Prostate gland (tissue), 2 donors: ENCODE data around the gene PIGN. TPM values are rescaled to one million over a fixed set of nuclear protein-coding genes. Genes with fewer than 3 reads are reported as not detected.

ENCODE experiments used
- DNase-seq: peaks from one replicate; pipeline ENCODE4 v3.0.0-alpha.2; 2019; ENCODE audit warnings: low spot score
- H3K27ac ChIP-seq, 2 donors: fragments of 200-600 bp; sonication (generic); 2 replicates each; pipeline ENCODE4 v1.5.1; 2017 to 2019
- H3K27me3 ChIP-seq: fragments of 200-600 bp; sonication (generic); replicated peaks from 2 replicates; pipeline ENCODE4 v1.5.1; 2019; ENCODE audit not compliant: insufficient read depth
- H3K36me3 ChIP-seq, 2 donors: fragments of 200-600 bp; sonication (generic); 1 replicate in 1 of 2; 2 replicates in 1 of 2; pipeline versions ENCODE4 v1.5.1 to v1.8.1; 2017 to 2019
- H3K4me1 ChIP-seq: fragments of 200-600 bp; sonication (generic); replicated peaks from 2 replicates; pipeline ENCODE4 v1.5.1; 2019
- H3K4me3 ChIP-seq, 2 donors: fragments of 200-600 bp; sonication (generic); 2 replicates each; pipeline ENCODE4 v1.5.1; 2017 to 2019
- H3K9me3 ChIP-seq: fragments of 200-600 bp; sonication (generic); 2 replicates; pipeline ENCODE4 v1.5.1; 2017
- POLR2A ChIP-seq: fragments of 450-650 bp; IDR thresholded peaks from one replicate; pipeline ENCODE4 v1.6.1; 2016; ENCODE audit warnings: antibody characterized with exemption, mild to moderate bottlenecking
- POLR2AphosphoS5 ChIP-seq: sonication (generic); formaldehyde crosslinking; IDR thresholded peaks from one replicate; pipeline ENCODE4 v1.6.1; 2017; ENCODE audit warnings: antibody characterized with exemption
- WGBS: methylation state at CpG from one replicate; pipeline ENCODE4 v1.1.5; 2018; 5-methylcytosine and 5-hydroxymethylcytosine counted together
- intact Hi-C: fragments of 100-400 bp; cut with DNase I; formaldehyde crosslinking; loops from one replicate; pipeline ENCODE4 v1.14.2; 2022
- total RNA-seq, 2 donors: library from RNA; depleted of rRNA; stranded (reverse); fragments of >200 nt; gene quantifications; one replicate each; pipeline ENCODE4 v1.1.0, GENCODE V29; 2016
- TF ChIP-seq, protein P1 (sequence below), 4 experiments: fragments of 200-600 bp in 2 of 4; fragments of 450-650 bp in 2 of 4; sonication (generic) in 2 of 4; IDR thresholded peaks; 1 replicate in 3 of 4; 2 replicates in 1 of 4; pipeline ENCODE4 v1.5.1; 2016 to 2019; ENCODE audit warnings: antibody characterized with exemption in 4 of 4, mild to moderate bottlenecking in 2 of 4, moderate library complexity in 2 of 4

PIGN gene
- total RNA-seq, 2 donors from 2014 or later: 30.3 to 39.6 TPM

- intact Hi-C loops: no loop called here
- DNase-seq: no peak
- WGBS: 91% methylated on average over 1 of the region's 1 CpG
- H3K36me3 ChIP-seq: no peaks in the 10 kb centered on the region
- TF ChIP-seq POLR2AphosphoS5 (no peak), POLR2A (no peak)
- TF ChIP-seq, protein P1, sequence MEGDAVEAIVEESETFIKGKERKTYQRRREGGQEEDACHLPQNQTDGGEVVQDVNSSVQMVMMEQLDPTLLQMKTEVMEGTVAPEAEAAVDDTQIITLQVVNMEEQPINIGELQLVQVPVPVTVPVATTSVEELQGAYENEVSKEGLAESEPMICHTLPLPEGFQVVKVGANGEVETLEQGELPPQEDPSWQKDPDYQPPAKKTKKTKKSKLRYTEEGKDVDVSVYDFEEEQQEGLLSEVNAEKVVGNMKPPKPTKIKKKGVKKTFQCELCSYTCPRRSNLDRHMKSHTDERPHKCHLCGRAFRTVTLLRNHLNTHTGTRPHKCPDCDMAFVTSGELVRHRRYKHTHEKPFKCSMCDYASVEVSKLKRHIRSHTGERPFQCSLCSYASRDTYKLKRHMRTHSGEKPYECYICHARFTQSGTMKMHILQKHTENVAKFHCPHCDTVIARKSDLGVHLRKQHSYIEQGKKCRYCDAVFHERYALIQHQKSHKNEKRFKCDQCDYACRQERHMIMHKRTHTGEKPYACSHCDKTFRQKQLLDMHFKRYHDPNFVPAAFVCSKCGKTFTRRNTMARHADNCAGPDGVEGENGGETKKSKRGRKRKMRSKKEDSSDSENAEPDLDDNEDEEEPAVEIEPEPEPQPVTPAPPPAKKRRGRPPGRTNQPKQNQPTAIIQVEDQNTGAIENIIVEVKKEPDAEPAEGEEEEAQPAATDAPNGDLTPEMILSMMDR (IDR thresholded peaks at IDR 0.05): no peak
- H3K27me3 ChIP-seq: no peaks in the 10 kb centered on the region
- no peak overlapping the region for H3K27ac ChIP-seq
- H3K4me1 ChIP-seq: no peaks in the 10 kb centered on the region
- no peak overlapping the region for H3K4me3 ChIP-seq
- no peaks in the 10 kb centered on the region for H3K9me3 ChIP-seq
Observed at GRCh38 chr18:62157843-62158242, 29.0 kb downstream of the PIGN start.

- no peak overlapping the region for H3K4me3 ChIP-seq
- 92% methylated on average over 1 of the region's 1 CpG for WGBS
- H3K36me3 ChIP-seq: no peaks in the 10 kb centered on the region
- intact Hi-C loops: no loop called here
- H3K27ac ChIP-seq: no peak overlapping the region
- TF ChIP-seq, protein P1 (IDR thresholded peaks at IDR 0.05): no peak
- TF ChIP-seq POLR2A (no peak), POLR2AphosphoS5 (no peak)
- no peak for DNase-seq
- no peaks in the 10 kb centered on the region for H3K4me1 ChIP-seq
- H3K9me3 ChIP-seq: no peaks in the 10 kb centered on the region
- H3K27me3 ChIP-seq: no peaks in the 10 kb centered on the region
Observed at GRCh38 chr18:62152844-62153243, 34.0 kb downstream of the PIGN start.

- H3K27me3 ChIP-seq: no peaks in the 10 kb centered on the region
Observed at GRCh38 chr18:62151068-62151771, 35.6 kb downstream of the PIGN start.

DNA sequence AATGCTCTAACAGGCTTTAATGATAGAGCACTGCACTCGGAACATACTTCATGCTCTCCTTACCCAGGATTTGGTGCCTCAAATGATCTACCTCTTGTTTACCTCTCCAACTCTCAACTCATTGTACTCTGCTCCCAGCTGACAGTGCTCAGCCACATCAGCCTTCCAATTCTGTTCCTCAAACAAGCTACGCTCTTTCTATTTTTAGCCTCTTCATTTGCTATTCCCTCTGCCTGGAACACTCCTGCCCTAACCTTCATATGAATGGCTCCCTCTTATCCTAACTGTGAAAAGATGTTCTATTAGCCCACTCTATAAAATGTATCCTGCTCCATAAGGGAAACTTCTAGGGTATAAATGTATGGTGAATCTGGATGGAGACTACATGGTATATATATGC is 42.5 kb downstream of the PIGN start:
- no peak overlapping the region for H3K4me3 ChIP-seq
- H3K36me3 ChIP-seq: no peaks in the 10 kb centered on the region
- no peaks in the 10 kb centered on the region for H3K4me1 ChIP-seq
- H3K9me3 ChIP-seq: no peaks in the 10 kb centered on the region
- no peak overlapping the region for H3K27ac ChIP-seq
- TF ChIP-seq POLR2A (no peak), POLR2AphosphoS5 (no peak)
- TF ChIP-seq, protein P1 (IDR thresholded peaks at IDR 0.05): no peak
- WGBS: 97% methylated on average over 2 of the region's 2 CpGs
- intact Hi-C loops: no loop called here
- DNase-seq: no peak
- H3K27me3 ChIP-seq: no peaks in the 10 kb centered on the region

More at GRCh38 chr18:62151068-62151771, 35.6 kb downstream of the PIGN start:
- Histone ChIP-seq H3K4me3 (no peak overlapping the region), H3K9me3 (no peaks in the 10 kb centered on the region), H3K27ac (no peak overlapping the region), H3K4me1 (no peaks in the 10 kb centered on the region), H3K36me3 (no peaks in the 10 kb centered on the region)
- DNase-seq: no peak
- TF ChIP-seq, protein P1 (IDR thresholded peaks at IDR 0.05): no peak
- TF ChIP-seq POLR2AphosphoS5 (no peak), POLR2A (no peak)
- intact Hi-C loops: no loop called here
- WGBS: 88% methylated on average over 9 of the region's 9 CpGs

GRCh38 chr18:62140259-62140658 is 46.6 kb downstream of the PIGN start:
- H3K4me1 ChIP-seq: no peaks in the 10 kb centered on the region
- TF ChIP-seq POLR2A: no peak
- TF ChIP-seq, protein P1 (IDR thresholded peaks at IDR 0.05): no peak
- H3K9me3 ChIP-seq: no peaks in the 10 kb centered on the region
- no peak for DNase-seq
- no peaks in the 10 kb centered on the region for H3K27me3 ChIP-seq
- H3K36me3 ChIP-seq: no peaks in the 10 kb centered on the region
- H3K4me3 ChIP-seq: no peak overlapping the region
- intact Hi-C loops: no loop called here
- 2% methylated on average over 1 of the region's 1 CpG for WGBS
- no peak overlapping the region for H3K27ac ChIP-seq
